CD14-positive monocyte (primary cell): ENCODE results near the gene EGFL8. TPM values are rescaled to one million over a fixed set of nuclear protein-coding genes. Genes with fewer than 3 reads are reported as not detected.

ENCODE experiments used
- DNase-seq, 3 donors: peaks; one replicate each; pipeline ENCODE4 v3.0.0-alpha.2; 2011 to 2022
- H2AFZ ChIP-seq: 2 replicates; pipeline ENCODE4 v1.6.0; 2012; ENCODE audit warnings: mild to moderate bottlenecking, low read depth, low read length, inconsistent platforms; ENCODE audit not compliant: insufficient read depth, poor library complexity, severe bottlenecking
- H3K27ac ChIP-seq, 2 donors: 1 replicate in 1 of 2; 2 replicates in 1 of 2; pipeline ENCODE4 v1.5.1; 2012 to 2013; ENCODE audit warnings: low read length in 2 of 2, control low read depth in 1 of 2, inconsistent platforms in 1 of 2, low read depth in 1 of 2, mild to moderate bottlenecking in 1 of 2
- H3K27me3 ChIP-seq, 2 donors: one replicate each; pipeline versions ENCODE4 v1.6.0 to v1.6.1; 2011 to 2013; ENCODE audit warnings: low read length in 2 of 2; ENCODE audit not compliant: control insufficient read depth in 2 of 2, insufficient read depth in 2 of 2
- H3K36me3 ChIP-seq, 2 donors: replicated peaks in 1 of 2; 1 replicate in 1 of 2; 2 replicates in 1 of 2; pipeline versions ENCODE4 v1.5.1 to v1.6.1; 2012 to 2013; ENCODE audit warnings: low read length in 2 of 2, control low read depth in 1 of 2, inconsistent platforms in 1 of 2, mild to moderate bottlenecking in 1 of 2; ENCODE audit not compliant: insufficient read depth in 2 of 2, control insufficient read depth in 1 of 2
- H3K4me1 ChIP-seq, 2 donors: 1 replicate in 1 of 2; 2 replicates in 1 of 2; pipeline versions ENCODE4 v1.5.1 to v1.6.1; 2012 to 2013; ENCODE audit warnings: low read length in 2 of 2, control low read depth in 1 of 2, inconsistent platforms in 1 of 2, mild to moderate bottlenecking in 1 of 2, moderate library complexity in 1 of 2; ENCODE audit not compliant: insufficient read depth in 2 of 2, control insufficient read depth in 1 of 2
- H3K4me2 ChIP-seq: replicated peaks from 2 replicates; pipeline ENCODE3; 2012; ENCODE audit warnings: low read length, moderate library complexity, mild to moderate bottlenecking; ENCODE audit not compliant: poor library complexity, severe bottlenecking; ENCODE audit errors: extremely low read depth
- H3K4me3 ChIP-seq, 3 experiments: fragments of 200-600 bp in 1 of 3; sonication (generic) in 1 of 3; replicated peaks in 1 of 3; 1 replicate in 2 of 3; 2 replicates in 1 of 3; pipeline ENCODE4 v1.5.1; 2011 to 2013; ENCODE audit warnings: low read length in 3 of 3, mild to moderate bottlenecking in 3 of 3, control low read depth in 2 of 3, low read depth in 2 of 3, inconsistent platforms in 1 of 3, moderate library complexity in 1 of 3
- H3K79me2 ChIP-seq: 2 replicates; pipeline ENCODE4 v1.6.0; 2012; ENCODE audit warnings: mild to moderate bottlenecking, control low read depth, inconsistent platforms, low read length, moderate library complexity; ENCODE audit not compliant: insufficient read depth
- H3K9ac ChIP-seq: 2 replicates; pipeline ENCODE4 v1.6.0; 2017; ENCODE audit warnings: low read length, mild to moderate bottlenecking; ENCODE audit not compliant: insufficient read depth, poor library complexity, severe bottlenecking
- H3K9me3 ChIP-seq, 2 donors: replicated peaks in 1 of 2; 1 replicate in 1 of 2; 2 replicates in 1 of 2; pipeline versions ENCODE4 v1.5.1 to v1.6.1; 2012 to 2013; ENCODE audit warnings: low read length in 2 of 2, control low read depth in 1 of 2; ENCODE audit not compliant: control insufficient read depth in 1 of 2, insufficient read depth in 1 of 2
- H4K20me1 ChIP-seq: 2 replicates; pipeline ENCODE4 v1.6.0; 2012; ENCODE audit warnings: mild to moderate bottlenecking, low read length, control low read depth, moderate library complexity; ENCODE audit not compliant: insufficient read depth
- H3K27ac Mint-ChIP-seq, 7 donors: one replicate each; pipeline ENCODE4 v1.8.0; 2020; ENCODE audit warnings: mild to moderate bottlenecking in 7 of 7, mixed read lengths in 7 of 7, moderate library complexity in 6 of 7, inconsistent platforms in 2 of 7
- H3K27me3 Mint-ChIP-seq, 3 donors: one replicate each; pipeline ENCODE4 v1.8.0; 2021 to 2022; ENCODE audit warnings: low read depth in 3 of 3, mild to moderate bottlenecking in 3 of 3, mixed read lengths in 3 of 3, moderate library complexity in 3 of 3, inconsistent platforms in 1 of 3
- H3K36me3 Mint-ChIP-seq, 2 donors: one replicate each; pipeline ENCODE4 v1.8.0; 2020; ENCODE audit warnings: mixed read lengths in 2 of 2, inconsistent platforms in 1 of 2, mild to moderate bottlenecking in 1 of 2
- H3K4me1 Mint-ChIP-seq: one replicate; pipeline ENCODE4 v1.8.0; 2020; ENCODE audit warnings: mild to moderate bottlenecking, mixed read lengths
- H3K4me3 Mint-ChIP-seq, 2 donors: one replicate each; pipeline ENCODE4 v1.8.0; 2020; ENCODE audit warnings: mild to moderate bottlenecking in 2 of 2, mixed read lengths in 2 of 2, moderate library complexity in 1 of 2
- H3K9me3 Mint-ChIP-seq, 7 donors: one replicate each; pipeline ENCODE4 v1.8.0; 2020 to 2022; ENCODE audit warnings: mixed read lengths in 7 of 7, mild to moderate bottlenecking in 6 of 7, moderate library complexity in 6 of 7, inconsistent platforms in 2 of 7
- CTCF ChIP-seq: fragments of 200-600 bp; IDR thresholded peaks from one replicate; pipeline ENCODE4 v1.8.0; 2022; ENCODE audit warnings: antibody characterized with exemption, mild to moderate bottlenecking
- WGBS: methylation state at CpG from one replicate; pipeline ENCODE4 v1.1.5; 2013; ENCODE audit warnings: missing lambda C conversion rate; ENCODE audit not compliant: insufficient coverage; 5-methylcytosine and 5-hydroxymethylcytosine counted together
- intact Hi-C, 2 donors: fragments of 100-400 bp; cut with micrococcal nuclease; formaldehyde crosslinking; loops; one replicate each; pipeline versions ENCODE4 v1.15.0 to v1.15.1; 2023
- polyA plus RNA-seq, 3 donors: library from polyadenylated mRNA; depleted of rRNA in 1 of 3; unstranded in 2 of 3; stranded (reverse) in 1 of 3; fragments of 300-500 nt in 2 of 3; fragments of >200 nt in 1 of 3; fragmentation: Illumina TruSeq in 2 of 3; gene quantifications; 1 replicate in 2 of 3; 2 replicates in 1 of 3; pipeline ENCODE4 v1.2.3, GENCODE V29; 2012 to 2021

EGFL8 gene
- polyA plus RNA-seq, 3 donors = 0.22 to 1.8 TPM; not detected in 1

- peaks cover 0 to 5% (median 0%) of the 10 kb centered on the region in 3 donors for H3K27me3 Mint-ChIP-seq
- H3K4me1 ChIP-seq = no peaks in the 10 kb centered on the region
- H3K4me3 Mint-ChIP-seq = no peak overlapping the region
- no peaks in the 10 kb centered on the region for H3K79me2 ChIP-seq
- no peak overlapping the region for H3K4me3 ChIP-seq
- peaks cover 6% of the 10 kb centered on the region for H3K4me1 Mint-ChIP-seq
- H3K9ac ChIP-seq = no peak overlapping the region
- H3K27ac ChIP-seq = no peak overlapping the region
- peak overlapping the region in 5 of 7 donors; percentile 7 to 72 (median 59) for H3K27ac Mint-ChIP-seq
- H3K36me3 ChIP-seq = peaks cover 53 to 66% of the 10 kb centered on the region in 2 donors
- intact Hi-C loops = loop anchor here in 1 of 2 donors (5.0 kb wide), 1 partner anchor 82 kb away; no protein-coding TSS in a partner anchor
- 89% methylated on average over 1 of the region's 6 CpGs for WGBS
- H4K20me1 ChIP-seq = peaks cover 35% of the 10 kb centered on the region
- DNase-seq = no peak
- no peak overlapping the region for H3K4me2 ChIP-seq
- no peaks in the 10 kb centered on the region for H3K9me3 Mint-ChIP-seq
- H3K9me3 ChIP-seq = no peaks in the 10 kb centered on the region
- H3K27me3 ChIP-seq = no peaks in the 10 kb centered on the region
- H3K36me3 Mint-ChIP-seq = peaks cover 74 to 76% of the 10 kb centered on the region in 2 donors
- no peak overlapping the region for H2AFZ ChIP-seq
- no peak for TF ChIP-seq CTCF
These were observed 48.8 kb upstream of the EGFL8 start for GRCh38 chr6:32115623-32116022.

- no peaks in the 10 kb centered on the region for H3K9me3 Mint-ChIP-seq
- DNase-seq = no peak
- peaks cover 6% of the 10 kb centered on the region for H3K4me1 Mint-ChIP-seq
- H3K27ac Mint-ChIP-seq = peak overlapping the region in 4 of 7 donors; percentile 0 to 70 (median 28)
- H3K27ac ChIP-seq = no peak overlapping the region
- peak; percentile 31 for TF ChIP-seq CTCF
- WGBS = 91% methylated on average over 6 of the region's 7 CpGs
- H3K27me3 ChIP-seq = no peaks in the 10 kb centered on the region
- no peak overlapping the region for H3K4me2 ChIP-seq
- H3K27me3 Mint-ChIP-seq = peaks cover 0 to 5% (median 0%) of the 10 kb centered on the region in 3 donors
- no peak overlapping the region for H3K4me3 Mint-ChIP-seq
- no peak overlapping the region for H3K4me3 ChIP-seq
- H3K36me3 ChIP-seq = peaks cover 63 to 76% of the 10 kb centered on the region in 2 donors
- H4K20me1 ChIP-seq = peaks cover 35% of the 10 kb centered on the region
- no peak overlapping the region for H2AFZ ChIP-seq
- no peaks in the 10 kb centered on the region for H3K9me3 ChIP-seq
- H3K79me2 ChIP-seq = no peaks in the 10 kb centered on the region
- intact Hi-C loops = loop anchor here in 1 of 2 donors (5.0 kb wide), 1 partner anchor 81 kb away; no protein-coding TSS in a partner anchor
- no peaks in the 10 kb centered on the region for H3K4me1 ChIP-seq
- H3K36me3 Mint-ChIP-seq = peaks cover 72 to 78% of the 10 kb centered on the region in 2 donors
- H3K9ac ChIP-seq = no peak overlapping the region
These were observed 47.7 kb upstream of the EGFL8 start for GRCh38 chr6:32116674-32117073.
